Lower lobe of right lung (tissue), 2 donors: Measurements from ENCODE around the gene AS3MT. TPM values are rescaled to one million over a fixed set of nuclear protein-coding genes. Genes with fewer than 3 reads are reported as not detected.

Experiments used
- ATAC-seq, 2 donors: fragments of 200-7000 bp; cut with Tn5 transposase; one replicate each; pipeline ENCODE4 v1.9.1; 2020 to 2022; ENCODE audit warnings: mild to moderate bottlenecking in 2 of 2, moderate library complexity in 2 of 2
- DNase-seq: peaks from one replicate; pipeline ENCODE4 v3.0.0-alpha.2; 2020
- H3K27ac ChIP-seq: fragments of 200-600 bp; one replicate; pipeline ENCODE4 v1.8.0; 2022
- H3K27me3 ChIP-seq: fragments of 200-600 bp; one replicate; pipeline ENCODE4 v1.8.0; 2022; ENCODE audit warnings: low read depth
- H3K36me3 ChIP-seq: fragments of 200-600 bp; one replicate; pipeline ENCODE4 v1.8.0; 2022; ENCODE audit warnings: mild to moderate bottlenecking
- H3K4me1 ChIP-seq: fragments of 200-600 bp; one replicate; pipeline ENCODE4 v1.8.0; 2022
- H3K4me3 ChIP-seq: fragments of 200-600 bp; one replicate; pipeline ENCODE4 v1.8.0; 2022; ENCODE audit warnings: mild to moderate bottlenecking
- H3K9me3 ChIP-seq: fragments of 200-600 bp; one replicate; pipeline ENCODE4 v1.8.0; 2022
- CTCF ChIP-seq: fragments of 200-600 bp; IDR thresholded peaks from one replicate; pipeline ENCODE4 v1.8.0; 2022; ENCODE audit warnings: antibody characterized with exemption, mild to moderate bottlenecking
- intact Hi-C: fragments of 100-400 bp; cut with DNase I; formaldehyde crosslinking; loops from one replicate; pipeline ENCODE4 v1.11.0; 2022
- total RNA-seq: library from RNA; stranded (reverse); fragmentation: NEBNext Ultra II Directional; extraction: Animal tissue kit (Norgen Biotek cat#: 25700); gene quantifications from one replicate; pipeline ENCODE4 v1.2.1, GENCODE V29; 2021
- donor health status: DM: no; HTN: yes; CAD: no; lungs with severe emphysema.

The AS3MT gene
- total RNA-seq, 1 donor from 2014 or later, result 1.9 TPM

GRCh38 chr10:102906507-102906906, 37.2 kb downstream of the AS3MT start:
- no peak overlapping the region for H3K4me3 ChIP-seq
- no peak overlapping the region for H3K27ac ChIP-seq
- H3K9me3 ChIP-seq, result no peaks in the 10 kb centered on the region
- no peaks in the 10 kb centered on the region for H3K4me1 ChIP-seq
- no peaks in the 10 kb centered on the region for H3K27me3 ChIP-seq
- no peak for TF ChIP-seq CTCF
- no peaks in the 10 kb centered on the region for H3K36me3 ChIP-seq
- intact Hi-C loops, result no loop called here
- no peak for ATAC-seq
- no peak for DNase-seq

- H3K36me3 ChIP-seq, result no peaks in the 10 kb centered on the region
- H3K27me3 ChIP-seq, result peaks cover 4% of the 10 kb centered on the region
- H3K4me1 ChIP-seq, result peaks cover 19% of the 10 kb centered on the region
- H3K9me3 ChIP-seq, result no peaks in the 10 kb centered on the region
- DNase-seq (no peak), ATAC-seq (no peak)
- no peak for TF ChIP-seq CTCF
- no peak overlapping the region for H3K4me3 ChIP-seq
- intact Hi-C loops, result loop anchor here (10.0 kb wide), 1 partner anchor 330 kb away; the partner anchor contains the start of gene RPEL1
- no peak overlapping the region for H3K27ac ChIP-seq
Observed at GRCh38 chr10:102914781-102915180, 45.5 kb downstream of the AS3MT start.

GRCh38 chr10:102916173-102916572, 46.9 kb downstream of the AS3MT start:
- H3K27me3 ChIP-seq, result peaks cover 4% of the 10 kb centered on the region
- TF ChIP-seq CTCF, result no peak
- H3K4me3 ChIP-seq, result no peak overlapping the region
- DNase-seq, result no peak
- H3K9me3 ChIP-seq, result no peaks in the 10 kb centered on the region
- H3K27ac ChIP-seq, result no peak overlapping the region
- no peaks in the 10 kb centered on the region for H3K36me3 ChIP-seq
- no peak for ATAC-seq
- intact Hi-C loops, result loop anchor here (10.0 kb wide), 1 partner anchor 329 kb away; the partner anchor contains the start of gene RPEL1
- peaks cover 33% of the 10 kb centered on the region for H3K4me1 ChIP-seq

GRCh38 chr10:102917314-102917961, 48.2 kb downstream of the AS3MT start:
- no peaks in the 10 kb centered on the region for H3K36me3 ChIP-seq
- peak; percentile 99 for TF ChIP-seq CTCF
- H3K4me1 ChIP-seq, result peaks cover 38% of the 10 kb centered on the region
- H3K27ac ChIP-seq, result peak overlapping the region; percentile 84
- intact Hi-C loops, result loop anchor here (10.0 kb wide), 1 partner anchor 327 kb away; the partner anchor contains the start of gene RPEL1
- H3K4me3 ChIP-seq, result peak overlapping the region; percentile 98
- H3K27me3 ChIP-seq, result peaks cover 4% of the 10 kb centered on the region
- DNase-seq (peak; percentile 90), ATAC-seq (peak; percentile 86 to 89)
- no peaks in the 10 kb centered on the region for H3K9me3 ChIP-seq

GRCh38 chr10:102917962-102918816, 48.9 kb downstream of the AS3MT start, which contains the start of gene CNNM2:
Gene CNNM2 (plus strand): TSS chr10:102918294. CDS start chr10:102918481, 187 bp downstream.
- Histone ChIP-seq H3K27me3 (peaks cover 4% of the 10 kb centered on the region), H3K4me1 (peaks cover 45% of the 10 kb centered on the region), H3K36me3 (no peaks in the 10 kb centered on the region), H3K27ac (peak within 1 kb of the TSS; percentile 84), H3K4me3 (peak within 1 kb of the TSS; percentile 98), H3K9me3 (no peaks in the 10 kb centered on the region)
- TF ChIP-seq CTCF, result no peak
- peak; percentile 98 to 99 for ATAC-seq
- intact Hi-C loops, result loop anchor here (10.0 kb wide), 1 partner anchor 327 kb away; the partner anchor contains the start of gene RPEL1
- peak; percentile 100 for DNase-seq
